Chondrocyte (in vitro differentiated cells): ENCODE data around the gene CDKN1C. TPM values are rescaled to one million over a fixed set of nuclear protein-coding genes. Genes with fewer than 3 reads are reported as not detected.

ENCODE experiments used
- DNase-seq: peaks from one replicate; pipeline ENCODE4 v3.0.0; 2021; ENCODE audit warnings: mixed read lengths, low spot score
- H3K27ac Mint-ChIP-seq: one replicate; pipeline ENCODE4 v1.8.0; 2021; ENCODE audit warnings: mild to moderate bottlenecking, moderate library complexity, mixed read lengths; ENCODE audit not compliant: unreplicated experiment
- H3K27me3 Mint-ChIP-seq: 2 replicates; pipeline ENCODE4 v1.8.0; 2021; ENCODE audit warnings: low read depth, mixed read lengths
- H3K36me3 Mint-ChIP-seq: 2 replicates; pipeline ENCODE4 v1.8.0; 2021; ENCODE audit warnings: low read depth, mixed read lengths
- H3K4me1 Mint-ChIP-seq: 2 replicates; pipeline ENCODE4 v1.8.0; 2021; ENCODE audit warnings: low read depth, mild to moderate bottlenecking, mixed read lengths
- H3K4me3 Mint-ChIP-seq: one replicate; pipeline ENCODE4 v1.8.0; 2021; ENCODE audit warnings: mild to moderate bottlenecking, moderate library complexity, mixed read lengths; ENCODE audit not compliant: unreplicated experiment
- H3K9me3 Mint-ChIP-seq: 2 replicates; pipeline ENCODE4 v1.8.0; 2021; ENCODE audit warnings: low read depth, mixed read lengths
- CTCF ChIP-seq: fragments of 200-600 bp; sonication (generic); IDR thresholded peaks from 2 replicates; pipeline ENCODE4 v1.5.0; 2021; ENCODE audit warnings: antibody characterized with exemption, mild to moderate bottlenecking, moderate library complexity
- total RNA-seq: library from RNA; stranded (reverse); gene quantifications from 3 replicates; pipeline ENCODE4 v1.2.1, GENCODE V29; 2021

CDKN1C gene
- total RNA-seq, 1 donor from 2014 or later: 14.6 TPM

DNA sequence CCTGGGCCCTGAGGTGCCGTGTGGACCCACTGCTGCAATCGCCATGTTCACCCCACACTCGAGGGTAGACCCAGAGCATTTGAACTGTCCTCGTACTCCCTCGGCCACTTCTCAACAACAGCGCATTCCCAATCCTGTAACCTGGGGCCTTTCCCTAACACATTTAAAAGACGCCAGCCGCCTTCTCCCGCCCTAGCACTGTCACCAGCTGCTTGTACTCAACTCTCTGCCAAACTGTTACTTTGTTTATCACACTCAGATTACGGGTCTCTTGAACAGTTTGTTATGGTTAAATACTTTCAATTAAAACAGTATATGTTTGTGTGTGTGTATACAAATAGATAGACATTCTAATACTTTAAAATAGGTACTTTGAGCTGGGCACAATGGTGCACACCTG, 20.7 kb downstream of the CDKN1C start:
- H3K4me1 Mint-ChIP-seq: peaks cover 3% of the 10 kb centered on the region
- peaks cover 2% of the 10 kb centered on the region for H3K36me3 Mint-ChIP-seq
- no peak for TF ChIP-seq CTCF
- no peak overlapping the region for H3K27ac Mint-ChIP-seq
- DNase-seq: no peak
- H3K27me3 Mint-ChIP-seq: peaks cover 36% of the 10 kb centered on the region
- H3K9me3 Mint-ChIP-seq: peaks cover 6% of the 10 kb centered on the region
- H3K4me3 Mint-ChIP-seq: no peak overlapping the region

DNA sequence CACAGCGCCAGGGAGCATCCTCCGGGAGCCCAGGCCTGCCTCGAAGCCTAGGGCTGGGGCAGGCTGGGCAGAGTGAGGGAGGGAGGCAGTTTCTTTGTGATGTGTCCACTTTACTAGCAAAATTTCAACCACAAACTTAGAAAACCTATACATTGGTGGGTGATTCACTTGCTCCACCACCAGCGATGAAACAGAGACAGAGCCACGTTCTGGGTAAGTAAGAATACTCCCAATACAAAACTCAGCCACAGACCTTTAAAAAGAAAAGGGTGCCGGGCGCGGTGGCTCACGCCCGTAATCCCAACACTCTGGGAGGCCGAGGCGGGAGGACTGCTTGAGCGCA, 22.3 kb downstream of the CDKN1C start:
- Mint-ChIP-seq H3K4me1 (no peaks in the 10 kb centered on the region), H3K9me3 (peaks cover 6% of the 10 kb centered on the region), H3K4me3 (no peak overlapping the region), H3K36me3 (peaks cover 2% of the 10 kb centered on the region), H3K27me3 (peaks cover 32% of the 10 kb centered on the region), H3K27ac (no peak overlapping the region)
- DNase-seq: no peak
- no peak for TF ChIP-seq CTCF

DNA sequence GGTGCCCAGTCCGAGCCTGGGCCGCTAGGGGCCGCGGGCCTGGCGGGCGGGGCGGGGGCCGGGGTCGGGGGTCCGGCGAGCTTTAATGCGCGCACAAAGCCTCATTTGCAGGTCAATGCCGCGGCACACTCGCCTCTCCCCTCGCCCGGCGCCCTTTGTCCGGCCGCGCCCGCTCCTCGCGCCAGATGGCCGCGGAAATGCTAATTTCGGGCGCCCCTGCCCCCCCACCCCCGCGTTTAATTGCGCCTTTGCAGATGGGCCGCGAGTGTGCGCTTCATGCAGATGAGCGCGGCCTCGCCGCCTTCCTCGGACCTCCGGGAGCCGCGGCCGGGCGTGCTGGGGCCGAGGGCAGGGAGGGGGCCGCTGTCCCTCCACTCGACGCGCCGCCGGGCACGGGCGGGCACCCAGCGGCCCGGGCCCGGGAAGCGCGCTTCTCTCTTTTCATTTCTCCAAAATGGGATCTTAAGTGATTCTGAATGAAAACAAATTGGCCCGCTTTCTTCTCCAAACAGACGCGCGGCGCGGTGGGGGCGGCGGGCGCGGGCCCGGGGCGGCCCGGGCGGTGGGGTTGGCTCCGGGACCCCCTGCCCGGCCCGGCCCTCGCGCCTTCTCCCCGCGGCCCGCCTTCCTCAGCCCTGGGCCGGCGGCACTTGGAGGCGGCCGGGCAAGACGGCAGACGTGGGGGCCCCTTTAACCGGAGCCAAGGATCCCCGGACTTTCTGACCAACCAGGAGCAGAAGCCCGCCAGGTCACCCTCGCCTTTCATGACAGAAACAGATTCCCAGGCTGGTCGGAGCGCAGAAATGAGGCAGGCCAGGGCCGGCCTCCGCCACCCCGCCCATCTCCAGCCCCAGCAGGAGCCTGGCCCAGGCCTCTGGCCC, 22.9 kb downstream of the CDKN1C start:
- peaks cover 6% of the 10 kb centered on the region for H3K9me3 Mint-ChIP-seq
- H3K4me3 Mint-ChIP-seq: no peak overlapping the region
- H3K27me3 Mint-ChIP-seq: peaks cover 31% of the 10 kb centered on the region
- H3K4me1 Mint-ChIP-seq: no peaks in the 10 kb centered on the region
- TF ChIP-seq CTCF: no peak
- peaks cover 2% of the 10 kb centered on the region for H3K36me3 Mint-ChIP-seq
- no peak for DNase-seq
- no peak overlapping the region for H3K27ac Mint-ChIP-seq

- Mint-ChIP-seq H3K4me3 (no peak overlapping the region), H3K9me3 (no peaks in the 10 kb centered on the region)
- no peak for DNase-seq
Observed at GRCh38 chr11:2860636-2861035, 24.9 kb downstream of the CDKN1C start.

GRCh38 chr11:2859699-2860037, 25.9 kb downstream of the CDKN1C start:
- peaks cover 33% of the 10 kb centered on the region for H3K27me3 Mint-ChIP-seq
- no peaks in the 10 kb centered on the region for H3K36me3 Mint-ChIP-seq
- no peak for TF ChIP-seq CTCF
- DNase-seq: no peak
- no peak overlapping the region for H3K4me3 Mint-ChIP-seq
- no peak overlapping the region for H3K27ac Mint-ChIP-seq
- H3K4me1 Mint-ChIP-seq: no peaks in the 10 kb centered on the region
- no peaks in the 10 kb centered on the region for H3K9me3 Mint-ChIP-seq

More at GRCh38 chr11:2860636-2861035, 24.9 kb downstream of the CDKN1C start:
- no peak overlapping the region for H3K27ac Mint-ChIP-seq
- TF ChIP-seq CTCF: no peak
- H3K27me3 Mint-ChIP-seq: peaks cover 36% of the 10 kb centered on the region
- no peaks in the 10 kb centered on the region for H3K36me3 Mint-ChIP-seq
- H3K4me1 Mint-ChIP-seq: no peaks in the 10 kb centered on the region
